ENCODE measurements around the gene MFNG.

Gene MFNG

GRCh38 chr22:37511395-37512104, 25.4 kb upstream of the MFNG start:
- no peak for DNase-seq

DNA sequence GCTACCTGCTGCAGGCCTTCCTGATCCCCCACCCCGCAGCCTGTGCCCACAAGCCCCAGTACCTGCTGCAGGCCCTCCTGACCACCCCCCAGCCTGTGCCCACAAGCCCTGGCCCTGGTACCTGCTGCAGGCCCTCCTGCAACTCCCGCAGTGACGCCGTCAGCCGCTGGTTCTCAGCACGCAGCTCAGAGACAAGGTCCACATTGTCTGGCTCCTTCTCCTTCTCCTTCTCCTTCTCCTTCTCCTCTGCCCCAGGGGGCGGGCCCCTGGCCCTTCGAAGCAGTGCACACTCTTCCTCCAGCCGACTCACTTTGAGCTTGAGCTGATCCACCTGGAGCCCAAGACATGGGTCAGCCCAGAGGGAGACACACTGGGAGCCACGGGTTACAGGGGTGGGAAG, 23.9 kb upstream of the MFNG start:
- no peak for DNase-seq

GRCh38 chr22:37509059-37509860, 23.1 kb upstream of the MFNG start:
- DNase-seq = no peak

DNA sequence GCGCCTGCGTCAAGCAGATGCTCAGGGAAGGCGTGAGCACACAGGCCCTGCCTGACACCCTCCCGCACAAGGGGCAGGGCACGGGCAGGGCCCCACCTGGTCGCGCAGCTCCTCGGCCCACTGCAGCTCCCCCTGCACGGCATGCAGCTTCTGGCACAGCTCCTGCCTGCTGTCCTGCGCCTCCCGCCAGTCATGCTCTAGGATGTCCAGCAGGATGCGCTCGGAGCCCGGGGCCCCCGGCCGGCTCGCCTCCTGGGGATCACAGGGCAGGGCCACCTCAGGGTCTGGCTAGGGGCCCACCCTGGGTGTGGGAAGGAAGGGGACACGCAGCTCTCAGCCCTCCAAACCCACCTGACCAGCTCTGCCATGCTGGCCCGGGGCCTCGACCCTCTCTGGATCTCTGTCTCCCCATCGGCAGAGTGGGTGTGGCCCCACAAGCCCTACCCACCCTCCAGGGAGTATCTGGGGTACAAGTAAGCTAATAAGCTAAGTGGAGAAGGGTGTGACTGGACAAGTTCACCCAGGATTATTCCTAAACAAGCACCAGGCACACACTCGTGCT, 22.3 kb upstream of the MFNG start:
- DNase-seq = no peak

DNA sequence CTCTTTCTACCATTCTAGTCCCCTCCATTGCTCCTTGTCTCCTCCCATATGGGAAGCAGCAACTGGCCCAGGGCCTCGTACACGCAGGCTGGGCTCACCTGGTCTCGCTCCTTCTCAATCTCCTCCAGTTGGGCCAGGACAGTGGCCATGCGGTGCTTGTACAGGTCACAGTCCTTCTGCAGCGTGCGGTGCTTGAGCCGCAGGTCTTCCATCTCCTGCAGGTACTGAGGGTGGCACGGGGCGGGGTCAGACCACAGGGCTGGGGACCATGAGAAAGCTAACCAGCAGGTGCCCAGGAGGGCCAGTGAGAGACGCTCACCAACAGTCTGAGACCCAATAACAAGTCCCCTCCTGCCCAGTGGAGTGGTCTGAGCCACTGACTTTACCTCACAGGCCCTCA, 21.5 kb upstream of the MFNG start:
- no peak for DNase-seq

DNA sequence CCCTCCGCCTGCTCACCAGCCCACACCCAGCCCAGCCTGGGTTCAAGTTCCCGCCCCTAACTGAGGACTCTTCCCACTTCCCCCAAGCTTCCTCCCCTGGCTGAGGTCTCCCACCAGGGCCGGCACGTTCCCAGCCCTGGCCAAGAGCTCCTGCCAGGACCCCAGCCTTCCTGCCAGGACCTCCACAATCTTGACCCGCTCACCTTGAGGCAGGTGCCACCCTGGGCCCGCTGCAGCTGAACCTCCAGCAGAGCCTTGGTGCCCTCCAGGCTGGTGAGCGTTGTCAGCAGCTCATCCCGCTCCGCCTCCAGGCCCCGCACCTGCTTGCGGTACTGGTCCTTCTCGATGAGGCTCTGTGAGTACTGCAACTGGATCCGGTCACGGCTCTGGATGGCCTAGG, 19.8 kb upstream of the MFNG start:
- no peak for DNase-seq

GRCh38 chr22:37505565-37505964, 19.4 kb upstream of the MFNG start:
- no peak for DNase-seq

DNA sequence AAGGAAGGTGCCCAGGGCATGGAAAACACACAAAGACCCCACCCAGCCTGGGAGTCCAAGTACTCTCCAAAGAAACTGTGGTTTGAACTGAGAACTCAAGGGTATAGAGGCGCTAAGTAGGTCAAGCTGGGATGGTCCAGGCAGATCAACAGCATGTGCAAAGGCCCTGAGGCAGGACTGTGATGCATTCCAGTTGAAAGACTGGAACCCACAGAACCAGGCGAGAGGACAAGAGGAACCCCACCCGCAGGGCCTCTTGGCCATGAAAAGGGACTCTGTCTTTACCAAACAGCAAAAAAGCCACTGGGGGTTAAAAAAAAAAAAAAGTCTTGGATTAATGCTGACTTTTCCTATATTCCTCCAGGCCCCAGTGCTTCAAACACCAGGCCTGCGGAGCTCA, 18.8 kb upstream of the MFNG start:
- no peak for DNase-seq

DNA sequence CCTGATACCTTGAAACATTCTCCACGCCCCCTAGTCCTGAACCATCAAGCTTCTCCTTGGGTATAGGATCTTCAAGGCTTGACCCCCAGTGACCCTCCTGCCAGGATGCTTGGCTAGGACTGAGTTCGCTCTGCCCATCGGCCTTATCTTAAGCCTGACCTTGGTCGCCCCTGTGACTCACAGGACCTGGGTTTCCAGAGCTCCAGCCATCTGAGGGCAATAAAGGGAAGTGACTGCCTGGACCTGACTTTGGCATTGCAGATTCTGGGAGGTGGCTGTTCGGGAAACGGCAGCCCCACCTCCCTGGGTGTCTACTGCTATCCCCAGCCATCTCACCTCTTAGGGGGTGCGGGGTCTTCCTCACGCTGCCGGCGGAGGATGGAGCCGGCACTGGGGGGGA, 17.7 kb upstream of the MFNG start:
- no peak for DNase-seq

GRCh38 chr22:37503183-37503683, 17.0 kb upstream of the MFNG start:
- no peak for DNase-seq

GRCh38 chr22:37502342-37503182, 16.4 kb upstream of the MFNG start:
- no peak for DNase-seq

- DNase-seq = no peak
Measured at GRCh38 chr22:37501610-37502341, 15.6 kb upstream of the MFNG start.

DNA sequence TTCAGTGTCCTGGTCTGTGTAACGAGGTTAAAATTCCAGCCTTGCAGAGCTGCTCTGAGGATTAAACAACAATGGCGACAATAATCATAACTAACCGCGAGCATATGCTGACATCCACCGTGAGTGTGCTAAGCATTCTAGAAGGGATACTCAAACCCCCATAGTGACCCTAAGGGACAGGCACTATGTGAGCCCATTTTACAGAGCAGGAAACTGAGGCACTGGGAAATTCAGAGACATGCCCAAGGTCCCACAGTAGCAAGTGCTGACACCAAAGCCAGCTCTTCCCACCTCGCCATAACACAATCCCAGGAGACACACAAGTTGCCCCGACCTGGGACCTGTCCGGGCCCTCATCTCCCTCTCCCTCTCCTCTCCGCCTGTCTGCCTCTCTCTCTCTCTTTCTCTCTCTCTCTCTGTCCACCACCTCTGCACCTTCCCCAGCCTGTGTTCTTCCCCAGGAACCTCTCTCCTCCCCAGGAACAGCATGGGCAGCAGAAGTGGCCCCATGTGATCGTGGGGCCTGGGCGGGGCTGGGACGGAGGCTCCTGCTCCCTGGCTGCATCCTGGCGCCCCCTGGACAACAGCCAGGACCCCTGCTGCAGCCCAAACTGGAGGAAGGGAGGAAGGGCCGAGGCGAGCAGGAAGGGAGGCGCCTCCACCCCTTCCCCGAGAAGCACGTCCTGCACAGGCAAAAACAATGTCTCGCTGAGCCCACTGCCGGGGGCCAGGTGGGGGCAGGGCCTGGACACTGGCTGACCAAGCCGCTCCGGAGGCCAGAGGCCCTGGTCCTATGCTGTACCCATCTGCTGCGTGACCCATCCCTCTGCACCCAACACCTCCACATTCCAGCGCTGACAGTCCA, 14.8 kb upstream of the MFNG start:
- no peak for DNase-seq

DNA sequence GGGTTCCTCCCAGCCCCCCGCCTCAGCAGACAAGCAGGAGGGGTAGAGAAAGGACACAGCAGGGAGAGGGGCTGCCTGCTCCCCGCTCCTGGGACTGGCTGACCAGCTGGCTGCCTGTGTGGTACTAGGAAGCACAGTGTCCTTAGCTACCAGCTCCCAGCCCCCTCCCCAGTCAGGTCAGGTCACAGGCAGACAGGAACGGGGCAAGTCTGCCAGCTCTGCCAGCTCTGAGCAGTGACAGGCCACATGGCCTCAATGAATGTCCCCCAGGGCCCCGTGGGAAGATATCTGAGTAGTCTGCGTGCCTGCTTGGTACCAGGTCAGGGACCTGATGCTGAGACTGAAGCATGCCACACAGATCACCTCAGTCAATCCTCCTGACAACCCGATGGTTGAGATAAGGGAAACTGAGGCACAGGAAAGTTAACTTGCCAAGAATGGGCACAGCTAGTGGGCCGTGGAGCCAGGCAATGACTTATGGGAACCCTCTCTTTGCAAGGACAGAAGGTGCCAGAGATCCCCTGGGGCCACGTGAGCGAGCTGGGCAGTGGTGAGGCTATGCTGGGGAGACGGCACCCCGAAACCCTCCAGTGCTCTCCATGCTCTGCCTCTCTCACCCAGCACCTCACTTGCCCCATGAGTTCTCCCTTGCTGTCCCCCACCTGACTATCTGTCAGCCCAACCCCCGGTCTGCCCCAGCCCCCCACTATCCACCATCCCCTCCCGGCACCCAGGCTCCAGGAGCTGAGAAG, 13.8 kb upstream of the MFNG start:
- DNase-seq = no peak

- no peak for DNase-seq
Measured at GRCh38 chr22:37499027-37499707, 13.0 kb upstream of the MFNG start.

DNA sequence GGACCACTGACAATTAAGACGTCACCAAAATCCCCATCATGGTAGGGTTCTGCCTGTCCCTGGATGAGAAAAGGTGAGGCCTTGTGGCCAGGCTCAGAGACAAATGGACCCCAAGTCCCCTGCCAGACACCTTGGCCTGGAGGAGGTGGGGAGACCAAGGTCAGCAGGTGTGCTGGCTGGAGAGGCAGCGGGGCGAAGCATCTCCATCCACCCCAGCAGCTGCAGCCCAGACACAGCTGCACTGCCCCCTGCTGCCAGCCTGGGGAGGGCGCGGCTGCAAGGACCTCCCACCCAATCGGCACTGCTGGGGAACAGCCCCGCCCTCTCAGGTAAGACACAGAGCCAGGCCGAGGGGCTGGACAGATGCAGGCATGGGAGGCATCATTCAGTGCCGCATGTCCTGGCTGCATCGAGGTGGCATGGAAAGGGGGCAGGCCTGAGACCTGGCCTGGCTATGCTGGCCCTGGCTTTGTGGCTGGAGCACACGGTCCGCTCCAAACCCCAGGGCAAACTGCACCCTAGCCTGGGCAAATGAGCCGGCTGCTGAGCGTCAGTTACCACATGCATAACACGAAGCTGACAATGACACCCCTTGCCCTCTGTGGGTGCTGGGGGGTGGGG, 12.2 kb upstream of the MFNG start:
- DNase-seq = peak; percentile 73

- no peak for DNase-seq
Measured at GRCh38 chr22:37497062-37497599, 10.9 kb upstream of the MFNG start.

- DNase-seq = no peak
Measured at GRCh38 chr22:37496651-37497050, 10.5 kb upstream of the MFNG start.

DNA sequence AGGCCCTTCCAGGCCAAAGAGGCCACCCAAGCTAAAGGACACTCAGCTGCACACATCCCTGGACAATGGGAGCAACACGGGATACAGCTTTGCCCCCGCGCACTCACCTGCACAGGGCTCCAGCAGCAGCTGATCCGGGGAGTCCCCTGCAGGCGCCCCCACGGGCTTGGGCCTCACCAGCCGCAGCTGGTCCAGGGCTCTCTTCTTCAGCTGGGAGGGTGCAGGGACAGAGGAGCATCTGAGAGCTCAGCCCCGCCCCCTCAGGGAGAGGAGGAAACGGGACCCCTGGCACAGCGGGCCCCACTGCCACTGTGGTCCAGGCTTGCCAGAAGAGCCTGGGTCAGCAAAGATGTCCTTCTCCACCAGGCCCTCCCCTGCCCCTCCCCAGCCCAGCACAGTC, 7.8 kb upstream of the MFNG start:
- no peak for DNase-seq

All from stimulated activated CD4-positive, alpha-beta T cell treated with anti-CD3 and anti-CD28 coated beads, Interleukin-1b, Interleukin-23, amount 100 ng/mL, for 48 hours (primary cell).